Measurements from ENCODE around the gene MED27.
"Not testable (repeated sequence)": the region's sequence is repeated elsewhere in the genome, so short reads cannot be mapped to it uniquely, and the experiment has no call there.

MED27 gene

GRCh38 chr9:132075853-132076252 is 3.8 kb downstream of the MED27 start:
- no peak for DNase-seq

- no peak for DNase-seq
These were observed 4.9 kb downstream of the MED27 start for GRCh38 chr9:132074736-132075135.

- no peak for DNase-seq
These were observed 7.7 kb downstream of the MED27 start for GRCh38 chr9:132071847-132072507.

- no peak for DNase-seq
These were observed 10.4 kb downstream of the MED27 start for GRCh38 chr9:132069046-132069898.

- DNase-seq = no peak
These were observed 11.1 kb downstream of the MED27 start for GRCh38 chr9:132068605-132069004.

- DNase-seq = no peak
These were observed 13.2 kb downstream of the MED27 start for GRCh38 chr9:132066511-132066910.

- DNase-seq = no peak
These were observed 13.6 kb downstream of the MED27 start for GRCh38 chr9:132066057-132066456.

- DNase-seq = no peak
These were observed 16.4 kb downstream of the MED27 start for GRCh38 chr9:132063281-132063680.

- no peak for DNase-seq
These were observed 16.9 kb downstream of the MED27 start for GRCh38 chr9:132062806-132063205.

GRCh38 chr9:132061526-132061925 is 18.1 kb downstream of the MED27 start:
- no peak for DNase-seq

- no peak for DNase-seq
These were observed 20.3 kb downstream of the MED27 start for GRCh38 chr9:132059361-132059760.

GRCh38 chr9:132058226-132058625 is 21.4 kb downstream of the MED27 start:
- DNase-seq = not testable (repeated sequence)

GRCh38 chr9:132056717-132057560 is 22.7 kb downstream of the MED27 start:
- no peak for DNase-seq

- no peak for DNase-seq
These were observed 23.9 kb downstream of the MED27 start for GRCh38 chr9:132055756-132056155.

GRCh38 chr9:132054024-132054423 is 25.6 kb downstream of the MED27 start:
- no peak for DNase-seq

GRCh38 chr9:132049900-132050299 is 29.8 kb downstream of the MED27 start:
- DNase-seq = no peak

GRCh38 chr9:132049323-132049882 is 30.3 kb downstream of the MED27 start:
- no peak for DNase-seq

GRCh38 chr9:132048201-132048600 is 31.5 kb downstream of the MED27 start:
- DNase-seq = no peak

GRCh38 chr9:132046456-132046855 is 33.2 kb downstream of the MED27 start:
- no peak for DNase-seq

GRCh38 chr9:132044176-132044875 is 35.3 kb downstream of the MED27 start:
- no peak for DNase-seq

GRCh38 chr9:132043708-132044107 is 36.0 kb downstream of the MED27 start:
- no peak for DNase-seq

GRCh38 chr9:132042324-132042723 is 37.3 kb downstream of the MED27 start:
- no peak for DNase-seq

Measured in stimulated activated CD4-positive, alpha-beta T cell treated with anti-CD3 and anti-CD28 coated beads, Interleukin-4, amount 100 ng/mL, for 24 hours (primary cell).